ENCODE data around the gene BAIAP3. TPM values are rescaled to one million over a fixed set of nuclear protein-coding genes. Genes with fewer than 3 reads are reported as not detected.

The BAIAP3 gene
- total RNA-seq, 2 donors from 2014 or later, result 0.35 to 2.4 TPM

DNA sequence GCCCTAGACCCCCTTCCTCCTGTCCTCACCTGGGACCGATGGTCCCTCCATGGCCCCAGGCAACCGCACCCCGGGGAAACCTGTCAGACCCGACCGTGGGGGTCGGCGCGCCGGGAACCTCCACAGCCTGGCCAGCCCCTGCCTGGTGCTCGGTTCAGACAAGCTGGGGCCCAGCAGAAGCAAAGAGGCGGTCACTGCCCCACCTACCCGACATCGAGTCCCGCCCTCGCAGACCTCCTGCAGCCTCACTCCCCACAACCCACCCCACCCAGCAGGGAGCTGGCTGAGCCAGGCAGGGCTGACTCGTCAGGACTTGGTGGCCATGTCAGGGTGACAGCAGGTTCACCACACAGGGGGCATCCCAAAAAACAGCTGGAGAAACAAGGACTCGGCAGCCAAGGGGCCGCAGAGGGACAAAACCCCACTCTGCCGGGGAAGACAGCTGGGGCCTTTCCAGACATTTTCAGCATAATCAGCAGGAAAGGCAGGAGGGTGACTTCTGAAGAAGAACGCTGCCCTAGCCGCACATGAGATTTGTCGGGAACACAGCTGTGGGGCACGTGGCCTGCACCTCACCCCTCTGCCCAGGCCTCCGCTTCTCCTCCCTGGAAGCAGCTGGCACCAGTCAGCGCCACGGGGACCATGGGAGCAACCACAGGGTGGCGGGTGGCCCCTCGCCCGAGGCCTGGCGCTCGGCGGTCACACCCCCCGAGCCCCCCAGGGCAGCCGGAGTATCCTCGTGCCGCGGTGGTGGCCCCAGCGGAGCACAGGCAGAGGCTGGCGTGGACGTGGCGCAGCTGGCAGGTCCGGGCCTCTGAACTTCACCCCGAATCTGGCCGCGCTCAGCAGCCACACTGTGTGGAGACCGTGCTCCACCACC lies 41.2 kb downstream of the BAIAP3 start:
- peaks cover 9% of the 10 kb centered on the region for H3K36me3 ChIP-seq
- no peak overlapping the region for H3K4me3 ChIP-seq
- no peaks in the 10 kb centered on the region for H3K9me3 ChIP-seq
- H3K27me3 ChIP-seq, result no peaks in the 10 kb centered on the region
- H3K4me1 ChIP-seq, result peaks cover 0 to 21% of the 10 kb centered on the region in 2 donors
- DNase-seq (ENCODE audit: low spot score), result no peak
- no peak overlapping the region for H3K27ac ChIP-seq
- TF ChIP-seq, protein P1, sequence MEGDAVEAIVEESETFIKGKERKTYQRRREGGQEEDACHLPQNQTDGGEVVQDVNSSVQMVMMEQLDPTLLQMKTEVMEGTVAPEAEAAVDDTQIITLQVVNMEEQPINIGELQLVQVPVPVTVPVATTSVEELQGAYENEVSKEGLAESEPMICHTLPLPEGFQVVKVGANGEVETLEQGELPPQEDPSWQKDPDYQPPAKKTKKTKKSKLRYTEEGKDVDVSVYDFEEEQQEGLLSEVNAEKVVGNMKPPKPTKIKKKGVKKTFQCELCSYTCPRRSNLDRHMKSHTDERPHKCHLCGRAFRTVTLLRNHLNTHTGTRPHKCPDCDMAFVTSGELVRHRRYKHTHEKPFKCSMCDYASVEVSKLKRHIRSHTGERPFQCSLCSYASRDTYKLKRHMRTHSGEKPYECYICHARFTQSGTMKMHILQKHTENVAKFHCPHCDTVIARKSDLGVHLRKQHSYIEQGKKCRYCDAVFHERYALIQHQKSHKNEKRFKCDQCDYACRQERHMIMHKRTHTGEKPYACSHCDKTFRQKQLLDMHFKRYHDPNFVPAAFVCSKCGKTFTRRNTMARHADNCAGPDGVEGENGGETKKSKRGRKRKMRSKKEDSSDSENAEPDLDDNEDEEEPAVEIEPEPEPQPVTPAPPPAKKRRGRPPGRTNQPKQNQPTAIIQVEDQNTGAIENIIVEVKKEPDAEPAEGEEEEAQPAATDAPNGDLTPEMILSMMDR (IDR thresholded peaks at IDR 0.05), result no peak

DNA sequence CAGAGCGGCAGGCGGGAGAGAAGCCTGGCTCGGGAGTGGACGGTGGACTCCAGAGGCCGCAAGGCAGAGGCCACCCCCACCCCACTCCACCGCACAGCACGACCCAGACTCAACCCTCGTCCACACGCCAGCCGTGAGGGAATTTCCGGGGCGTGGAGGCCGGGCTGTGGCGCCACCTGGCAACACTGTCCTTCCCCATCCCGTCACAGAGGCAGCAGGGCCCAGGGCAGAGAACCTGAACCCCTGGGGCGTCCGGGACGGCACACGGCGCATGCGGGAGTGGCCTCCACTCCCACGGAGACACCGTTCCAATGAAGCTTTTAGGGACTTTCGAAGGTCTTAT lies 41.8 kb downstream of the BAIAP3 start:
- Histone ChIP-seq H3K9me3 (no peaks in the 10 kb centered on the region), H3K4me1 (peaks cover 0 to 25% of the 10 kb centered on the region in 2 donors), H3K36me3 (peaks cover 2% of the 10 kb centered on the region), H3K4me3 (no peak overlapping the region), H3K27ac (no peak overlapping the region), H3K27me3 (no peaks in the 10 kb centered on the region)
- no peak for DNase-seq (ENCODE audit: low spot score)
- TF ChIP-seq, protein P1 (IDR thresholded peaks at IDR 0.05), result no peak

DNA sequence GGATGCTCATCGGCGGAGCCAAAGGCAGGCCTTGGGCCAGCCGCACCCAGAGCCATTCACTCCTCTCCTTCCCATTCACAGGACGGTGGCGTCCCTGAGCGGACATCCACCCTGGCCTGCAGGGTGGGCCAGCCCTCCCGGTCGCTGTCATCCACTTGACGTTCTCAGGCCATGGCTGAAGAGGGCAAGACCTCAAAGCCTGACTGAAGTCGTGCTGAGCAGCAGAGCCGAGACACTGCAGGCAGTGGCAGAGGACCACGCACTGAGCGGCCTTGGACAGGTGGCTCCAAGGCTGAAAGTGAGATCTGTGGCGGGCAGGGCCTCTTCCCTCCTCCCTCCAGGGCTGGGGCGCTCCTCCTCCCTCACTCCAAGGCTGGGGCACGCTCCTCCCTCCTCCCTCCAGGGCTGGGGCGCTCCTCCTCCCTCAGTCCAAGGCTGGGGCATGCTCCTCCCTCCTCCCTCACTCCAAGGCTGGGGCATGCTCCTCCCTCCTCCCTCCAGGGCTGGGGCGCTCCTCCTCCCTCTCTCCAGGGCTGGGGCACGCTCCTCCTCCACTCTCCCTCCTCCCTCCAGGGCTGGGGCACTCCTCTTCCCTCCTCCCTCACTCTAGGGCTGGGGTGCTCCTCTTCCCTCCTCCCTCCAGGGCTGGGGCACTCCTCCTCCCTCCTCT lies 42.4 kb downstream of the BAIAP3 start:
- no peaks in the 10 kb centered on the region for H3K27me3 ChIP-seq
- TF ChIP-seq, protein P1 (IDR thresholded peaks at IDR 0.05), result no peak
- H3K4me1 ChIP-seq, result peaks cover 0 to 25% of the 10 kb centered on the region in 2 donors
- no peak overlapping the region for H3K4me3 ChIP-seq
- no peak overlapping the region for H3K27ac ChIP-seq
- H3K9me3 ChIP-seq, result no peaks in the 10 kb centered on the region
- no peaks in the 10 kb centered on the region for H3K36me3 ChIP-seq
- no peak for DNase-seq (ENCODE audit: low spot score)

DNA sequence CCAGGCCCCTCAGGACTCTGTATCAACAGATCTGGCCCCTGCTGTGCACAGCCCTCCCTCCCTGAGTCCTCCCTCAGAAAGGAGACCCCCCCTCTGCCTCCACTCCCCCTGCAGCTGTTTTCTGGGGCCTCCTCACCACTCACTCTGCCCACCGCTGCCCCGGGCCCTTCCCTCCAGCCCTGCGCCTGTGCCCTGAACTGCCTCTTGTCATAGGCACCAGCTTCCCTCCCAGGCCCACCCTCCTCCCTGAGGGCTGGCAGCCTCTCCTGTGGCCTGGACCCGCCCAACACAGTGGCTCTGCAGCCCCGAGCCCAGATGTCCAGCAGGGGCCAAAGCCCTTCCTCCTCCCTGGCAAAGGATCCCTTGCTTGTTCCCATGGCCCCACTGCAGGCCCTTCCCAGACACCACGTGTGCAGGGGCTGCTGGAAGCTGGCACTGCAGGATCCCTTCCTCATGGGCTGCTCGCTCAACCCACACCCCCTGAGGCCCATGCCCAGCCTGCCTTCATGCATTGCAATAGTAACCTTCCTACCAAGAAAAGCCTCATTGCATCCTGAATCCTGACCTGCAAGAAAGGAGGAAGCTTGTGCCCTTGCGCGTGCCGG lies 44.1 kb downstream of the BAIAP3 start:
- H3K27ac ChIP-seq, result no peak overlapping the region
- H3K27me3 ChIP-seq, result no peaks in the 10 kb centered on the region
- DNase-seq (ENCODE audit: low spot score), result no peak
- H3K4me1 ChIP-seq, result peaks cover 0 to 25% of the 10 kb centered on the region in 2 donors
- no peaks in the 10 kb centered on the region for H3K36me3 ChIP-seq
- H3K4me3 ChIP-seq, result no peak overlapping the region
- TF ChIP-seq, protein P1 (IDR thresholded peaks at IDR 0.05), result no peak
- no peaks in the 10 kb centered on the region for H3K9me3 ChIP-seq

DNA sequence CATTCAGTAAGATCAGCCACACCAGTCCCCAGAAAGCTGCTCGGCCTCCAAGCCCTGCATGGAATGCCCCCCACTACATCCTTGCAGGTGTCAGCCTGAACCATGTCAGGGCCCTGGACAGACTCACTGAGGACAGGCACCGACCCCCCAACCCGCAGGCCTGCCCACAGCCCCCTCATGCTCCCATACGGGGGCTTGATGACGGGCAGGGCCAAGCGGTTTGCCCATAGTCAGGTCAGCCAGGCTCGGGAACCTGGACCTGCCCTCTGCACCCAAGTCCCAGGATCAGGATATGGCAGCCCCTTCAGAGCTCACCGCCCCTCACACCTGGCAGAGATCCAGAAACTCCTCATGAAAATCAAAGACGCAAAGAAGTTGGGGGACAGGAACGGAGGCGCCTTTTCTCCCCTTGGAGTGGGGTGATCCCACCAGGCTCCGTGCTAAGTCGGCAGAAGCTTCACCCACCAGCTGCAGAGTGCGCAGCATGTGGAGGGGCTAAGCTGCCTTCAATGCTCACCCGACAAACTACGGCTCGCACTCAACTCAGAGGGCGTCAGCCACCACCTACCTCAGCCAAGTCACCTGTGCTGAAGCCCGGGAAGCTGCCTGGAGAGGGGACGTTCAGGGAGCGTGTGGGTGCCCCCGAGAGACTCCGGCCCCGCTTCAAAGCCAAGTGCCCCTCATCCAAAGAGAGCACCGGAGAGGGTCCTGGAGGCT lies 44.8 kb downstream of the BAIAP3 start:
- Histone ChIP-seq H3K4me3 (peak overlapping the region in 1 of 2 donors; percentile 70), H3K27ac (peak overlapping the region; percentile 82 to 89), H3K4me1 (peaks cover 0 to 25% of the 10 kb centered on the region in 2 donors), H3K36me3 (peaks cover 5% of the 10 kb centered on the region), H3K27me3 (no peaks in the 10 kb centered on the region), H3K9me3 (no peaks in the 10 kb centered on the region)
- DNase-seq (ENCODE audit: low spot score), result no peak
- TF ChIP-seq, protein P1 (IDR thresholded peaks at IDR 0.05), result no peak
